K562 (cell line): ENCODE results near the gene GPR78. TPM values are rescaled to one million over a fixed set of nuclear protein-coding genes. Genes with fewer than 3 reads are reported as not detected.

Source experiments
- ATAC-seq: fragments of 200-7000 bp; cut with Tn5 transposase; 3 replicates; pipeline ENCODE4 v1.9.1; 2020; ENCODE audit warnings: moderate library complexity
- BruUV-seq: library from RNA; stranded (reverse); fragments of 400-500 nt; replicated peaks from 2 replicates; lab custom pipeline; 2021; lab: Mats Ljungman, UMichigan
- CTCF ChIA-PET: fragments of 300-600 bp; formaldehyde crosslinking; extraction: SDS; loops from one replicate; lab custom pipeline; 2021; ENCODE audit warnings: low intra/inter-chr PET ratio; lab: Yijun Ruan, JAX
- POLR2A ChIA-PET: fragments of 300-600, 350-650 bp; sonication (Branson Sonifier 250); formaldehyde crosslinking; extraction: SDS; loops from one replicate; lab custom pipeline; 2021; ENCODE audit warnings: antibody characterized with exemption, inconsistent platforms; lab: Yijun Ruan, JAX
- DNase-seq, 4 experiments: peaks; one replicate each; pipeline versions ENCODE4 v3.0.0 to v3.0.0-alpha.2; 2011 to 2018; ENCODE audit warnings: low spot score in 3 of 4, mixed read lengths in 3 of 4; ENCODE audit errors: extremely low read depth in 1 of 4
- FAIRE-seq: peaks from 2 replicates; lab custom pipeline; 2011; peaks lifted over from hg19 to GRCh38; lab: Jason Lieb, UNC
- H2AFZ ChIP-seq: 2 replicates; pipeline ENCODE4 v1.6.0; 2011; ENCODE audit warnings: low read depth, low read length, control low read depth, inconsistent platforms
- H3K27ac ChIP-seq: fragments of 200-600 bp; 3 replicates; pipeline ENCODE4 v1.8.0; 2011; ENCODE audit warnings: low read depth, mild to moderate bottlenecking, control low read depth, inconsistent platforms, low read length, moderate library complexity, mixed read lengths; ENCODE audit errors: extremely low read depth
- H3K27me3 ChIP-seq, 2 experiments: fragments of 300-600 bp in 1 of 2; 2 replicates in 1 of 2; 3 replicates in 1 of 2; pipeline versions ENCODE4 v1.6.0 to v1.8.0; 2011; ENCODE audit warnings: inconsistent platforms in 2 of 2, low read length in 2 of 2, mild to moderate bottlenecking in 1 of 2, mixed read lengths in 1 of 2, moderate library complexity in 1 of 2; ENCODE audit not compliant: control insufficient read depth in 2 of 2, insufficient read depth in 2 of 2
- H3K36me3 ChIP-seq: fragments of 300-600 bp; 3 replicates; pipeline ENCODE4 v1.8.0; 2011; ENCODE audit warnings: mild to moderate bottlenecking, low read length, inconsistent platforms; ENCODE audit not compliant: control insufficient read depth, insufficient read depth
- H3K4me1 ChIP-seq, 2 experiments: fragments of 200-600 bp in 1 of 2; replicated peaks in 1 of 2; 2 replicates in 1 of 2; 3 replicates in 1 of 2; pipeline versions ENCODE4 v1.5.1 to v1.8.0; 2011; ENCODE audit warnings: inconsistent platforms in 2 of 2, low read length in 2 of 2, mild to moderate bottlenecking in 1 of 2, mixed read lengths in 1 of 2, moderate library complexity in 1 of 2; ENCODE audit not compliant: control insufficient read depth in 2 of 2, insufficient read depth in 2 of 2
- H3K4me2 ChIP-seq: 2 replicates; pipeline ENCODE4 v1.6.1; 2011; ENCODE audit warnings: low read length, control low read depth, inconsistent platforms, mixed read lengths; ENCODE audit not compliant: insufficient read depth
- H3K4me3 ChIP-seq: fragments of 200-600 bp; sonication (generic), shearing (Covaris generic); 2 replicates; pipeline ENCODE4 v1.5.1; 2016; ENCODE audit warnings: control low read depth, inconsistent platforms
- H3K79me2 ChIP-seq: fragments of 200-600 bp; 3 replicates; pipeline ENCODE4 v1.8.0; 2011; ENCODE audit warnings: low read length, inconsistent platforms; ENCODE audit not compliant: control insufficient read depth, insufficient read depth
- H3K9ac ChIP-seq, 2 experiments: 2 replicates each; pipeline versions ENCODE4 v1.6.0 to v1.6.1; 2011; ENCODE audit warnings: low read depth in 2 of 2, low read length in 2 of 2, control low read depth in 1 of 2, inconsistent platforms in 1 of 2, mild to moderate bottlenecking in 1 of 2, mixed read lengths in 1 of 2; ENCODE audit not compliant: insufficient read depth in 1 of 2
- H3K9me1 ChIP-seq: one replicate; pipeline ENCODE4 v1.6.0; 2011; ENCODE audit warnings: inconsistent platforms, mild to moderate bottlenecking, low read length, moderate library complexity; ENCODE audit not compliant: control insufficient read depth, insufficient read depth
- H3K9me3 ChIP-seq: replicated peaks from 2 replicates; pipeline ENCODE4 v1.5.1; 2011; ENCODE audit warnings: low read depth, low read length, inconsistent platforms; ENCODE audit not compliant: control insufficient read depth, insufficient read depth
- H4K20me1 ChIP-seq: replicated peaks from 2 replicates; pipeline ENCODE4 v1.6.1; 2011; ENCODE audit warnings: low read length, inconsistent platforms, mixed read lengths; ENCODE audit not compliant: control insufficient read depth, insufficient read depth
- ARID2 ChIP-seq: fragments of 450-650 bp; IDR thresholded peaks from 2 replicates; pipeline ENCODE4 v1.6.1; 2017; ENCODE audit warnings: antibody characterized with exemption, mild to moderate bottlenecking
- BHLHE40 ChIP-seq: IDR thresholded peaks from 2 replicates; pipeline ENCODE4 v1.6.1; 2011; ENCODE audit warnings: low read length, improper control_type of control experiment
- BRF1 ChIP-seq: IDR thresholded peaks from 3 replicates; pipeline ENCODE4 v1.6.1; 2011; ENCODE audit warnings: borderline replicate concordance, mild to moderate bottlenecking; ENCODE audit not compliant: insufficient read length; ENCODE audit errors: extremely low read depth
- CEBPB ChIP-seq: fragments of 450-650 bp; IDR thresholded peaks from 2 replicates; pipeline ENCODE4 v1.6.1; 2016; ENCODE audit warnings: missing genetic modification characterization, missing compliant biosample characterization
- ELF4 ChIP-seq: fragments of 450-650 bp; formaldehyde crosslinking; IDR thresholded peaks from 2 replicates; pipeline ENCODE4 v1.4.0; 2022; ENCODE audit warnings: missing genetic modification characterization
- FUS ChIP-seq: fragments of 200-400 bp; formaldehyde crosslinking; optimal IDR thresholded peaks from 2 replicates; pipeline ENCODE3; 2017; ENCODE audit warnings: low read depth, low read length
- PBX2 ChIP-seq, 2 experiments: IDR thresholded peaks in 1 of 2; conservative IDR thresholded peaks in 1 of 2; 2 replicates each; pipeline ENCODE4 v1.6.1; 2016; ENCODE audit warnings: low read depth in 2 of 2, mild to moderate bottlenecking in 1 of 2, missing compliant biosample characterization in 1 of 2, missing genetic modification characterization in 1 of 2, moderate library complexity in 1 of 2
- SMARCC2 ChIP-seq: fragments of 450-650 bp; IDR thresholded peaks from 2 replicates; pipeline ENCODE4 v1.6.1; 2017; ENCODE audit warnings: antibody characterized with exemption, moderate library complexity, mild to moderate bottlenecking, low read depth
- TBL1XR1 ChIP-seq, 2 experiments: IDR thresholded peaks; 2 replicates each; pipeline ENCODE4 v1.6.1; 2012; ENCODE audit warnings: improper control_type of control experiment in 2 of 2, low read length in 2 of 2, mild to moderate bottlenecking in 1 of 2
- YY1 ChIP-seq, 3 experiments: IDR thresholded peaks; 2 replicates each; pipeline ENCODE4 v1.6.1; 2011; ENCODE audit warnings: low read length in 2 of 3, mild to moderate bottlenecking in 2 of 3, moderate library complexity in 2 of 3, borderline replicate concordance in 1 of 3, control low read depth in 1 of 3, low read depth in 1 of 3; ENCODE audit not compliant: insufficient read depth in 3 of 3, insufficient replicate concordance in 2 of 3, control insufficient read depth in 1 of 3, insufficient read length in 1 of 3; ENCODE audit errors: extremely low read depth in 1 of 3
- ZNF24 ChIP-seq: fragments of 450-650 bp; IDR thresholded peaks from 2 replicates; pipeline ENCODE4 v1.6.1; 2016
- ZNF764 ChIP-seq: fragments of 250-450 bp; sonication (Bioruptor Pico); IDR thresholded peaks from 2 replicates; pipeline ENCODE4 v1.4.0; 2020; ENCODE audit warnings: low read depth, mild to moderate bottlenecking, moderate library complexity
- WGBS: fragments of 100-300 bp; shearing (Covaris generic); methylation state at CpG from one replicate; pipeline ENCODE4 v1.1.6; 2016; ENCODE audit warnings: low coverage, mixed read lengths; ENCODE audit not compliant: insufficient coverage; ENCODE audit errors: missing lambda C conversion rate; 5-methylcytosine and 5-hydroxymethylcytosine counted together
- in situ Hi-C: fragments of 300-500 bp; cut with MboI; formaldehyde crosslinking; loops from 4 replicates; pipeline ENCODE4 v1.15.0; 2018; ENCODE audit warnings: inconsistent platforms, mixed read lengths
- intact Hi-C: fragments of 100-400 bp; cut with micrococcal nuclease; formaldehyde crosslinking; loops from 2 replicates; pipeline ENCODE4 v1.14.2; 2022
- polyA plus RNA-seq, 8 experiments: library from polyadenylated mRNA; depleted of rRNA in 4 of 8; stranded (reverse) in 5 of 8; unstranded in 3 of 8; fragments of >200 nt; fragmentation: Nextera tagmentation in 2 of 8; fragmentation: Illumina TruSeq in 1 of 8; extraction: Ambion mirVana in 2 of 8; extraction: Trizol in 1 of 8; gene quantifications; 2 replicates each; pipeline versions ENCODE4 v1.2.1 to v1.2.3, GENCODE V29; 2011 to 2014; ENCODE audit warnings: inconsistent platforms in 1 of 8, missing spikeins in 1 of 8
- total RNA-seq, 7 experiments: library from RNA; depleted of rRNA in 6 of 7; stranded (reverse); fragments of >200 nt in 6 of 7; fragmentation: Illumina TruSeq in 2 of 7; extraction: Trizol in 2 of 7; gene quantifications; 2 replicates each; pipeline versions ENCODE4 v1.2.1 to v1.2.3, GENCODE V29; 2011 to 2021; ENCODE audit warnings: low replicate concordance in 1 of 7

GPR78 gene
- total and polyA plus RNA-seq, 9 of the 15 experiments (the other 6 are each of a cell fraction or from before 2014, with no cell fraction given) = 0.04 to 0.13 (median 0.07) TPM; not detected in 4

- no peak for FAIRE-seq
- in situ Hi-C loops = no loop called here
Measured at GRCh38 chr4:8582016-8582415, 1.8 kb downstream of the GPR78 start.

More at GRCh38 chr4:8582016-8582415, 1.8 kb downstream of the GPR78 start:
- Histone ChIP-seq H3K9me1 (no peaks in the 10 kb centered on the region), H3K79me2 (no peaks in the 10 kb centered on the region), H3K27me3 (peaks cover 3 to 50% of the 10 kb centered on the region in 2 experiments; a peak in 3 of 5 replicates), H2AFZ (no peak overlapping the region), H3K27ac (no peak overlapping the region), H3K9ac (no peak overlapping the region), H3K9me3 (no peaks in the 10 kb centered on the region), H3K4me1 (peaks cover 0 to 16% of the 10 kb centered on the region in 2 experiments; a peak in 3 of 5 replicates)
- POLR2A ChIA-PET = interaction anchor here (0.5 kb wide), 1 partner anchor 33 kb away, joined by 4 read pairs; no protein-coding TSS in a partner anchor
- 0% methylated on average over 2 of the region's 2 CpGs for WGBS
- no TSS peak for BruUV-seq
- intact Hi-C loops = no loop called here
- TF ChIP-seq SMARCC2 = no peak
- TF ChIP-seq TBL1XR1 (IDR thresholded peaks at IDR 0.05; ENCODE audit: low read length in 2 of 2) = no peak
- TF ChIP-seq CEBPB = no peak
- TF ChIP-seq BRF1 = no peak
- TF ChIP-seq FUS = no peak
- no peak for TF ChIP-seq PBX2 (CRISPR knock-in tag; IDR thresholded peaks at IDR 0.05; ENCODE audit: low read depth)
- TF ChIP-seq PBX2 (tag; conservative IDR thresholded peaks at IDR 0.05; ENCODE audit: low read depth) = no peak
- TF ChIP-seq YY1 (IDR thresholded peaks at IDR 0.05; ENCODE audit: borderline replicate concordance in 1 of 3, control insufficient read depth in 1 of 3, extremely low read depth in 1 of 3, insufficient read depth in 3 of 3, insufficient read length in 1 of 3, insufficient replicate concordance in 2 of 3, low read depth in 1 of 3, low read length in 2 of 3) = no peak
- TF ChIP-seq ARID2 = no peak
- TF ChIP-seq BHLHE40 = no peak
- no peak for TF ChIP-seq ZNF24
- no peak for TF ChIP-seq ELF4
- TF ChIP-seq ZNF764 = no peak
- TF ChIP-seq, all 486 proteins: peak for 0
- CTCF ChIA-PET = no interaction called here
- ATAC-seq (no peak), DNase-seq (no peak)
- H3K4me2 ChIP-seq = no peak overlapping the region
- no peak overlapping the region for H3K4me3 ChIP-seq
- H4K20me1 ChIP-seq = peaks cover 6% of the 10 kb centered on the region
- H3K36me3 ChIP-seq = no peaks in the 10 kb centered on the region
